ENCODE results near the gene TUBGCP2.

The TUBGCP2 gene

DNA sequence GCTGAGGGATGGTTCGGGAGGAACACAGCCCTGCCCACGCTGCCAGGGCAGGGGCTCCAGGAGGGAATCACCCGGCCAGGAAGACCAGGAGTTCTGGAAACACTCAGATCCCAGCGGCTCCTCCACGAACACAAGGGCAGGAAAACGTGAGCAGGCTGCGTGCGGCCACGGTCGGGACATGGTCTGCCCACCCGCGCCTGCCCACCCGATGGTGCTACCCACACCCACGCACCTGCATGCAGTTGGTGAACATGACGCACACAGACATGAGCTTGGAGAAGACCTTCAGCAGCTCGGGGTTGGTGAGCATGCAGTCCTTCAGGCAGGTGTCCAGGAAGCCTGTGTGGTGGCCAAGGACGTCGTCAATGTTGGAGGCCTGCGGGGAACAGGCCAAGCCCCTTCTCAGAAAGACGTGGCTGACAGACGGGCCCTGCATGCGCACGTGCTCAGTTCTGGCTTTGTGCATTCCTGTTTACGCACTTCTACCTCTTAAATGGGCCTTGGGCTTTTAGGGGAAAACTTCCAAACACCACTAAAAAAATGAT, 25.8 kb downstream of the TUBGCP2 start:
- POLR2A ChIA-PET: no interaction called here
- CTCF ChIA-PET: no interaction called here

DNA sequence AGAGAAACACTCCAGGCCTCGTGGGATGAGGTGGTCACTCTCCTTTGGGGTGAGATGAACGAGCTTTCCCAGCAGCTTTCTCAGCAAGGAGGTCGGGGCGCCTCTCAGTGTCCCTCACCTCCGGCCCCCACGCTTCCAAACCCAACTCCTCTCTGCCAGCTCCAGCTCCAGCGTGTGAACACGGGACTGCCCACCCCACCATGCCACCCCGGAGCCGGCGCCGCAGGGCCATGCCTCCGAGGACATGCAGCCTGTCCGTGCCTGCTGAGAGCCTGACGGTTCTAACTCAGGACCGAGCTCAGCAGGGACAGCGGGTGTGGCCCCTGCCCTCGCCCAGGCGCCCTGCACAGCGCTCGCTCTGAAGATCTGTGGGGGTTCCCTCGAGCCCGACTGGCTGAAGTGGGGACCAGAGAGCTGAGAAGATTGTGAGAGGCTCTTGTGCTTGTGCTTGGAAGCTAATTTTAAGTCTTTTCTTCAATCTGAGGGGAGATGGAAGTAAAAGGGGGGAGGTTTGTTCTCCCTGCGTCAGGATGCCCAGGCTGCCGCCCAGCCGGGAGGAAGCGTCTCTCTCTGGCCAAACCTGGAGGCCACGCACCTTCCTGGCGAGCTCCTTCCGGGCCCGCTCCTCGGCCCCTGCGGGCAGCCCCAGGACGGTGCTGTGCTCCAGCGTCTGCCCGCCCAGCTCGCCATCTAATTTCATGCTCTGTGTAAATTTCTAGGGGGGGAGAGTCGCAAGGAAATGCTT, 26.9 kb downstream of the TUBGCP2 start:
- H3K36me3 ChIP-seq (ENCODE audit: control insufficient read depth in 2 of 2, insufficient read depth in 1 of 2, low read length in 2 of 2): peaks cover 12 to 79% of the 10 kb centered on the region in 2 experiments
- no peak for TF ChIP-seq ZNF792 (tag by site-specific recombination; IDR thresholded peaks at IDR 0.05)
- TF ChIP-seq GLIS1 (tag by site-specific recombination; IDR thresholded peaks at IDR 0.05): no peak
- TF ChIP-seq, protein P1, sequence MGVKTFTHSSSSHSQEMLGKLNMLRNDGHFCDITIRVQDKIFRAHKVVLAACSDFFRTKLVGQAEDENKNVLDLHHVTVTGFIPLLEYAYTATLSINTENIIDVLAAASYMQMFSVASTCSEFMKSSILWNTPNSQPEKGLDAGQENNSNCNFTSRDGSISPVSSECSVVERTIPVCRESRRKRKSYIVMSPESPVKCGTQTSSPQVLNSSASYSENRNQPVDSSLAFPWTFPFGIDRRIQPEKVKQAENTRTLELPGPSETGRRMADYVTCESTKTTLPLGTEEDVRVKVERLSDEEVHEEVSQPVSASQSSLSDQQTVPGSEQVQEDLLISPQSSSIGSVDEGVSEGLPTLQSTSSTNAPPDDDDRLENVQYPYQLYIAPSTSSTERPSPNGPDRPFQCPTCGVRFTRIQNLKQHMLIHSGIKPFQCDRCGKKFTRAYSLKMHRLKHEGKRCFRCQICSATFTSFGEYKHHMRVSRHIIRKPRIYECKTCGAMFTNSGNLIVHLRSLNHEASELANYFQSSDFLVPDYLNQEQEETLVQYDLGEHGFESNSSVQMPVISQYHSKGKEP (tag by site-specific recombination; IDR thresholded peaks at IDR 0.05): no peak
- TF ChIP-seq ZNF843 (tag by site-specific recombination; IDR thresholded peaks at IDR 0.05): no peak
- no peak for TF ChIP-seq ZNF510 (tag by site-specific recombination; IDR thresholded peaks at IDR 0.05; ENCODE audit: insufficient replicate concordance)
- no peak for TF ChIP-seq MYNN (tag by site-specific recombination; IDR thresholded peaks at IDR 0.05; ENCODE audit: borderline replicate concordance)
- TF ChIP-seq IKZF3 (tag by site-specific recombination; IDR thresholded peaks at IDR 0.05): no peak
- TF ChIP-seq KLF7 (tag by site-specific recombination; IDR thresholded peaks at IDR 0.05; ENCODE audit: borderline replicate concordance): no peak
- H3K4me1 ChIP-seq (ENCODE audit: control insufficient read depth, insufficient read depth, low read length): no peaks in the 10 kb centered on the region
- no peak overlapping the region for H3K27ac ChIP-seq (ENCODE audit: extremely low read depth, low read depth, low read length)
- ChIA-PET POLR2A (no interaction called here), CTCF (no interaction called here)
- no peaks in the 10 kb centered on the region for H3K9me3 ChIP-seq (ENCODE audit: control insufficient read depth, insufficient read depth, low read depth, low read length)
- H3K4me3 ChIP-seq (ENCODE audit: low read depth, low read length): no peak overlapping the region

More for the DNA sequence above, 25.8 kb downstream of the TUBGCP2 start:
- Histone ChIP-seq H3K9me3 (ENCODE audit: control insufficient read depth, insufficient read depth, low read depth, low read length) (no peaks in the 10 kb centered on the region), H3K27ac (ENCODE audit: extremely low read depth, low read depth, low read length) (no peak overlapping the region), H3K36me3 (ENCODE audit: control insufficient read depth in 2 of 2, insufficient read depth in 1 of 2, low read length in 2 of 2) (peaks cover 16 to 83% of the 10 kb centered on the region in 2 experiments), H3K4me1 (ENCODE audit: control insufficient read depth, insufficient read depth, low read length) (no peaks in the 10 kb centered on the region), H3K4me3 (ENCODE audit: low read depth, low read length) (no peak overlapping the region)
- TF ChIP-seq ZNF707 (tag by site-specific recombination; IDR thresholded peaks at IDR 0.05) (no peak), KLF8 (tag by site-specific recombination; IDR thresholded peaks at IDR 0.05) (no peak), ZBTB8A (tag by site-specific recombination; IDR thresholded peaks at IDR 0.05) (no peak), ZNF366 (tag by site-specific recombination; conservative IDR thresholded peaks at IDR 0.05) (no peak), YY2 (tag by site-specific recombination; IDR thresholded peaks at IDR 0.05) (no peak), SP2 (tag by site-specific recombination; IDR thresholded peaks at IDR 0.05) (no peak), ZNF664 (tag by site-specific recombination; IDR thresholded peaks at IDR 0.05) (no peak), ZNF174 (tag by site-specific recombination; IDR thresholded peaks at IDR 0.05) (no peak), ZNF404 (tag by site-specific recombination; IDR thresholded peaks at IDR 0.05) (no peak), ZNF529 (tag by site-specific recombination; IDR thresholded peaks at IDR 0.05; ENCODE audit: insufficient replicate concordance) (no peak)
- TF ChIP-seq, protein P2, sequence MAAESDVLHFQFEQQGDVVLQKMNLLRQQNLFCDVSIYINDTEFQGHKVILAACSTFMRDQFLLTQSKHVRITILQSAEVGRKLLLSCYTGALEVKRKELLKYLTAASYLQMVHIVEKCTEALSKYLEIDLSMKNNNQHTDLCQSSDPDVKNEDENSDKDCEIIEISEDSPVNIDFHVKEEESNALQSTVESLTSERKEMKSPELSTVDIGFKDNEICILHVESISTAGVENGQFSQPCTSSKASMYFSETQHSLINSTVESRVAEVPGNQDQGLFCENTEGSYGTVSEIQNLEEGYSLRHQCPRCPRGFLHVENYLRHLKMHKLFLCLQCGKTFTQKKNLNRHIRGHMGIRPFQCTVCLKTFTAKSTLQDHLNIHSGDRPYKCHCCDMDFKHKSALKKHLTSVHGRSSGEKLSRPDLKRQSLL (tag by site-specific recombination; IDR thresholded peaks at IDR 0.05): no peak

DNA sequence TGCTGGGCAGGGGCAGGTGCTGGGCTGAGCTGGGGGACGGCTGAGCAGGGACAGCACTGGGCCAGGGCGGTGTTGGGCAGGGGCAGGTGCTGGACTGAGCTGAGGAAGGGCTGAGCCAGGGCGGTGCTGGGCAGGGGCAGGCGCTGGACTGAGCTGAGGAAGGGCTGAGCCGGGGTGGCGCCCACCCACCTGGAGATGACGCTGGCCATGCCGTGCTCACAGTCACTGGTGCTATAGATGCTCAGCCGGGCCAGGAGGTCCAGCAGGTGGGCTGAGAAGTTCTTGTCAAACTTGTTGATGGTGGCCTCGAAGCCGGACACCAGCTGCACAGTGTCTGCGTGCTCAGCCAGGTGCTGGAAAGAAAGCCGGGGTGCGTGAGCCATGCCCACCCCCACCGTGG, 27.6 kb downstream of the TUBGCP2 start:
- Histone ChIP-seq H3K27ac (ENCODE audit: extremely low read depth, low read depth, low read length) (no peak overlapping the region), H3K4me1 (ENCODE audit: control insufficient read depth, insufficient read depth, low read length) (no peaks in the 10 kb centered on the region), H3K36me3 (ENCODE audit: control insufficient read depth in 2 of 2, insufficient read depth in 1 of 2, low read length in 2 of 2) (peaks cover 9 to 73% of the 10 kb centered on the region in 2 experiments), H3K4me3 (ENCODE audit: low read depth, low read length) (no peak overlapping the region), H3K9me3 (ENCODE audit: control insufficient read depth, insufficient read depth, low read depth, low read length) (no peaks in the 10 kb centered on the region)
- ChIA-PET CTCF (no interaction called here), POLR2A (no interaction called here)
- TF ChIP-seq ZNF501 (tag by site-specific recombination; IDR thresholded peaks at IDR 0.05): no peak
- TF ChIP-seq, protein P3, sequence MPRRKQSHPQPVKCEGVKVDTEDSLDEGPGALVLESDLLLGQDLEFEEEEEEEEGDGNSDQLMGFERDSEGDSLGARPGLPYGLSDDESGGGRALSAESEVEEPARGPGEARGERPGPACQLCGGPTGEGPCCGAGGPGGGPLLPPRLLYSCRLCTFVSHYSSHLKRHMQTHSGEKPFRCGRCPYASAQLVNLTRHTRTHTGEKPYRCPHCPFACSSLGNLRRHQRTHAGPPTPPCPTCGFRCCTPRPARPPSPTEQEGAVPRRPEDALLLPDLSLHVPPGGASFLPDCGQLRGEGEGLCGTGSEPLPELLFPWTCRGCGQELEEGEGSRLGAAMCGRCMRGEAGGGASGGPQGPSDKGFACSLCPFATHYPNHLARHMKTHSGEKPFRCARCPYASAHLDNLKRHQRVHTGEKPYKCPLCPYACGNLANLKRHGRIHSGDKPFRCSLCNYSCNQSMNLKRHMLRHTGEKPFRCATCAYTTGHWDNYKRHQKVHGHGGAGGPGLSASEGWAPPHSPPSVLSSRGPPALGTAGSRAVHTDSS (tag by site-specific recombination; IDR thresholded peaks at IDR 0.05): no peak
- TF ChIP-seq ZNF426 (tag by site-specific recombination; IDR thresholded peaks at IDR 0.05): no peak
- no peak for TF ChIP-seq ZNF16 (tag by site-specific recombination; IDR thresholded peaks at IDR 0.05; ENCODE audit: low read depth)
- TF ChIP-seq ZNF274 (IDR thresholded peaks at IDR 0.05; ENCODE audit: low read length): no peak
- TF ChIP-seq ZNF274 (tag by site-specific recombination; IDR thresholded peaks at IDR 0.05; ENCODE audit: borderline replicate concordance): no peak
- no peak for TF ChIP-seq YY2 (tag by site-specific recombination; IDR thresholded peaks at IDR 0.05)
- no peak for TF ChIP-seq ZNF837 (tag by site-specific recombination; IDR thresholded peaks at IDR 0.05)
- TF ChIP-seq ZNF48 (tag by site-specific recombination; IDR thresholded peaks at IDR 0.05): no peak
- TF ChIP-seq, protein P4, sequence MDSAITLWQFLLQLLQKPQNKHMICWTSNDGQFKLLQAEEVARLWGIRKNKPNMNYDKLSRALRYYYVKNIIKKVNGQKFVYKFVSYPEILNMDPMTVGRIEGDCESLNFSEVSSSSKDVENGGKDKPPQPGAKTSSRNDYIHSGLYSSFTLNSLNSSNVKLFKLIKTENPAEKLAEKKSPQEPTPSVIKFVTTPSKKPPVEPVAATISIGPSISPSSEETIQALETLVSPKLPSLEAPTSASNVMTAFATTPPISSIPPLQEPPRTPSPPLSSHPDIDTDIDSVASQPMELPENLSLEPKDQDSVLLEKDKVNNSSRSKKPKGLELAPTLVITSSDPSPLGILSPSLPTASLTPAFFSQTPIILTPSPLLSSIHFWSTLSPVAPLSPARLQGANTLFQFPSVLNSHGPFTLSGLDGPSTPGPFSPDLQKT (IDR thresholded peaks at IDR 0.05; ENCODE audit: borderline replicate concordance, low read depth, low read length): no peak

All from HEK293 (cell line).